Endometrial microvascular endothelial cells (primary cell): ENCODE data around the gene SLC66A1. TPM values are rescaled to one million over a fixed set of nuclear protein-coding genes. Genes with fewer than 3 reads are reported as not detected.

ENCODE experiments used
- in situ Hi-C: cut with HindIII; loops from 2 replicates; pipeline ENCODE4 v1.10.0; 2017; ENCODE audit warnings: low sequenced_read_pairs, low pct_unique_long_range_greater_than_20kb; ENCODE audit errors: inconsistent ontology term
- total RNA-seq: library from RNA; depleted of rRNA; stranded (reverse); fragments of >200 nt; gene quantifications from one replicate; pipeline ENCODE4 v1.2.3, GENCODE V29; 2015; ENCODE audit errors: inconsistent ontology term

SLC66A1 gene
- total RNA-seq, 1 donor from 2014 or later, result 34.3 TPM

- in situ Hi-C loops, result no loop called here
Measured at GRCh38 chr1:19352839-19353238, 40.7 kb downstream of the SLC66A1 start.

GRCh38 chr1:19353596-19353995 lies 41.5 kb downstream of the SLC66A1 start:
- in situ Hi-C loops, result no loop called here

- in situ Hi-C loops, result no loop called here
Measured at GRCh38 chr1:19354531-19354981, 42.4 kb downstream of the SLC66A1 start.

- in situ Hi-C loops, result no loop called here
Measured at GRCh38 chr1:19356266-19356665, 44.1 kb downstream of the SLC66A1 start.

- in situ Hi-C loops, result no loop called here
Measured at GRCh38 chr1:19357299-19357986, 45.3 kb downstream of the SLC66A1 start.

- in situ Hi-C loops, result no loop called here
Measured at GRCh38 chr1:19358710-19359109, 46.6 kb downstream of the SLC66A1 start.

GRCh38 chr1:19359357-19359756 lies 47.2 kb downstream of the SLC66A1 start:
- in situ Hi-C loops, result no loop called here

GRCh38 chr1:19360016-19360415 lies 47.9 kb downstream of the SLC66A1 start:
- in situ Hi-C loops, result no loop called here

GRCh38 chr1:19360432-19360831 lies 48.3 kb downstream of the SLC66A1 start:
- in situ Hi-C loops, result no loop called here

- in situ Hi-C loops, result no loop called here
Measured at GRCh38 chr1:19360843-19361610, 48.9 kb downstream of the SLC66A1 start.

- in situ Hi-C loops, result no loop called here
Measured at GRCh38 chr1:19361611-19362147, 49.6 kb downstream of the SLC66A1 start.

GRCh38 chr1:19363536-19364152 lies 51.5 kb downstream of the SLC66A1 start:
- in situ Hi-C loops, result no loop called here

GRCh38 chr1:19365721-19366120 lies 53.6 kb downstream of the SLC66A1 start:
- in situ Hi-C loops, result no loop called here

- in situ Hi-C loops, result no loop called here
Measured at GRCh38 chr1:19366599-19367536, 54.7 kb downstream of the SLC66A1 start.

GRCh38 chr1:19367584-19368041 lies 55.5 kb downstream of the SLC66A1 start:
- in situ Hi-C loops, result no loop called here

GRCh38 chr1:19368050-19368449 lies 55.9 kb downstream of the SLC66A1 start:
- in situ Hi-C loops, result no loop called here

- in situ Hi-C loops, result no loop called here
Measured at GRCh38 chr1:19368964-19369363, 56.8 kb downstream of the SLC66A1 start.

GRCh38 chr1:19369396-19370090 lies 57.4 kb downstream of the SLC66A1 start:
- in situ Hi-C loops, result no loop called here
